H9 (cell line): Measurements from ENCODE around the gene MRPS6. TPM values are rescaled to one million over a fixed set of nuclear protein-coding genes. Genes with fewer than 3 reads are reported as not detected.

Source experiments
- DNase-seq: peaks from one replicate; pipeline ENCODE4 v3.0.0-alpha.2; 2017
- H2AFZ ChIP-seq: one replicate; pipeline ENCODE4 v1.6.1; 2013; ENCODE audit warnings: mild to moderate bottlenecking, low read length, control low read depth, moderate library complexity
- H2AK5ac ChIP-seq: 2 replicates; pipeline ENCODE4 v1.6.1; 2013; ENCODE audit warnings: low read length, control low read depth, mixed read lengths; ENCODE audit not compliant: insufficient read length
- H2BK120ac ChIP-seq: one replicate; pipeline ENCODE4 v1.6.1; 2013; ENCODE audit warnings: low read depth, mild to moderate bottlenecking, low read length, control low read depth, inconsistent platforms; ENCODE audit not compliant: poor library complexity, severe bottlenecking
- H2BK12ac ChIP-seq: 2 replicates; pipeline ENCODE4 v1.6.1; 2013; ENCODE audit warnings: low read length, control low read depth, mixed read lengths, low read depth; ENCODE audit not compliant: insufficient read length
- H2BK15ac ChIP-seq: 2 replicates; pipeline ENCODE4 v1.6.1; 2013; ENCODE audit warnings: low read depth, low read length, control low read depth
- H2BK20ac ChIP-seq: one replicate; pipeline ENCODE4 v1.6.1; 2013; ENCODE audit warnings: low read depth, mild to moderate bottlenecking, low read length, control low read depth, inconsistent platforms; ENCODE audit not compliant: poor library complexity, severe bottlenecking
- H2BK5ac ChIP-seq: 2 replicates; pipeline ENCODE4 v1.6.1; 2013; ENCODE audit warnings: low read length, control low read depth, mixed read lengths; ENCODE audit not compliant: insufficient read length
- H3K14ac ChIP-seq: 2 replicates; pipeline ENCODE4 v1.6.1; 2013; ENCODE audit warnings: low read length, control low read depth; ENCODE audit not compliant: insufficient read depth
- H3K18ac ChIP-seq: 2 replicates; pipeline ENCODE4 v1.6.1; 2013; ENCODE audit warnings: low read depth, mild to moderate bottlenecking, mixed read lengths, low read length, control low read depth; ENCODE audit not compliant: insufficient read length
- H3K23ac ChIP-seq: 2 replicates; pipeline ENCODE4 v1.6.1; 2013; ENCODE audit warnings: low read length, control low read depth, mixed read lengths, low read depth; ENCODE audit not compliant: insufficient read length
- H3K23me2 ChIP-seq: 2 replicates; pipeline ENCODE4 v1.6.1; 2013; ENCODE audit warnings: low read depth, mild to moderate bottlenecking, mixed read lengths, low read length, control low read depth; ENCODE audit not compliant: insufficient read length, poor library complexity, severe bottlenecking
- H3K27ac ChIP-seq: 2 replicates; pipeline ENCODE4 v1.5.1; 2013; ENCODE audit warnings: low read length, control low read depth, mixed read lengths, low read depth; ENCODE audit not compliant: insufficient read length
- H3K27me3 ChIP-seq: 2 replicates; pipeline ENCODE4 v1.6.1; 2013; ENCODE audit warnings: low read length, control low read depth, inconsistent platforms; ENCODE audit not compliant: insufficient read depth
- H3K4ac ChIP-seq: 2 replicates; pipeline ENCODE4 v1.6.1; 2013; ENCODE audit warnings: low read depth, mild to moderate bottlenecking, control low read depth, inconsistent platforms, low read length, moderate library complexity
- H3K4me1 ChIP-seq: 2 replicates; pipeline ENCODE4 v1.6.1; 2013; ENCODE audit warnings: low read length, control low read depth, inconsistent platforms; ENCODE audit not compliant: insufficient read depth
- H3K4me2 ChIP-seq: 2 replicates; pipeline ENCODE4 v1.6.1; 2013; ENCODE audit warnings: low read length, control low read depth, mixed read lengths; ENCODE audit not compliant: insufficient read length, insufficient read depth
- H3K56ac ChIP-seq: 2 replicates; pipeline ENCODE4 v1.6.1; 2013; ENCODE audit warnings: low read depth, mild to moderate bottlenecking, mixed read lengths, low read length, control low read depth; ENCODE audit not compliant: insufficient read length
- H3K79me1 ChIP-seq: 2 replicates; pipeline ENCODE4 v1.6.1; 2013; ENCODE audit warnings: low read depth, mild to moderate bottlenecking, moderate library complexity, low read length, control low read depth, inconsistent platforms; ENCODE audit not compliant: insufficient read depth, poor library complexity, severe bottlenecking
- H3K79me2 ChIP-seq: 2 replicates; pipeline ENCODE4 v1.6.1; 2013; ENCODE audit warnings: low read length, control low read depth, inconsistent platforms; ENCODE audit not compliant: insufficient read depth
- H3K9ac ChIP-seq: 2 replicates; pipeline ENCODE4 v1.6.1; 2013; ENCODE audit warnings: low read length, control low read depth, mixed read lengths; ENCODE audit not compliant: insufficient read length; ENCODE audit errors: extremely low read depth
- H3K9me3 ChIP-seq: one replicate; pipeline ENCODE4 v1.6.1; 2013; ENCODE audit warnings: low read depth, low read length, inconsistent platforms; ENCODE audit not compliant: control insufficient read depth
- H3T11ph ChIP-seq: one replicate; pipeline ENCODE4 v1.6.1; 2013; ENCODE audit warnings: mild to moderate bottlenecking, low read length, control low read depth, inconsistent platforms
- H4K20me1 ChIP-seq: one replicate; pipeline ENCODE4 v1.6.1; 2013; ENCODE audit not compliant: control insufficient read depth, insufficient read length, insufficient read depth
- H4K5ac ChIP-seq: 2 replicates; pipeline ENCODE4 v1.6.1; 2013; ENCODE audit warnings: low read depth, mild to moderate bottlenecking, mixed read lengths, low read length, control low read depth; ENCODE audit not compliant: insufficient read length
- H4K8ac ChIP-seq: replicated peaks from 2 replicates; pipeline ENCODE4 v1.6.1; 2013; ENCODE audit warnings: low read length, control low read depth, mixed read lengths, low read depth; ENCODE audit not compliant: insufficient read length
- H4K91ac ChIP-seq: 2 replicates; pipeline ENCODE4 v1.6.1; 2013; ENCODE audit warnings: low read depth, mild to moderate bottlenecking, moderate library complexity, mixed read lengths, low read length, control low read depth; ENCODE audit not compliant: insufficient read length
- H3K27ac Mint-ChIP-seq, 3 experiments: 2 replicates in 2 of 3; 3 replicates in 1 of 3; pipeline ENCODE4 v1.8.0; 2020 to 2021; ENCODE audit warnings: mixed read lengths in 3 of 3, mild to moderate bottlenecking in 1 of 3, moderate library complexity in 1 of 3
- H3K27me3 Mint-ChIP-seq: 2 replicates; pipeline ENCODE4 v1.8.0; 2021; ENCODE audit warnings: low read depth, mild to moderate bottlenecking, moderate library complexity, mixed read lengths
- H3K36me3 Mint-ChIP-seq, 3 experiments: 2 replicates in 2 of 3; 3 replicates in 1 of 3; pipeline ENCODE4 v1.8.0; 2020 to 2021; ENCODE audit warnings: low read depth in 3 of 3, mixed read lengths in 3 of 3; ENCODE audit not compliant: insufficient read depth in 1 of 3
- H3K4me1 Mint-ChIP-seq, 2 experiments: 2 replicates each; pipeline ENCODE4 v1.8.0; 2020; ENCODE audit warnings: mixed read lengths in 2 of 2
- H3K4me3 Mint-ChIP-seq, 2 experiments: 2 replicates in 1 of 2; 3 replicates in 1 of 2; pipeline ENCODE4 v1.8.0; 2020 to 2021; ENCODE audit warnings: mild to moderate bottlenecking in 2 of 2, mixed read lengths in 2 of 2, moderate library complexity in 1 of 2
- H3K9me3 Mint-ChIP-seq, 2 experiments: 2 replicates in 1 of 2; 3 replicates in 1 of 2; pipeline ENCODE4 v1.8.0; 2020; ENCODE audit warnings: mild to moderate bottlenecking in 2 of 2, mixed read lengths in 2 of 2, moderate library complexity in 1 of 2
- WGBS: extraction: QIAGEN DNeasy Blood & Tissue Kit; methylation state at CpG from one replicate; pipeline ENCODE4 v1.1.7; 2013; ENCODE audit warnings: missing lambda C conversion rate, low lambda C conversion rate, mixed read lengths; ENCODE audit not compliant: insufficient read length; ENCODE audit errors: extremely low coverage; 5-methylcytosine and 5-hydroxymethylcytosine counted together
- total RNA-seq: library from RNA; stranded (reverse); gene quantifications from 2 replicates; pipeline ENCODE4 v1.2.1, GENCODE V29; 2021
- TF ChIP-seq, protein P1 (sequence below): fragments of 200-600 bp; sonication (generic); conservative IDR thresholded peaks from 3 replicates; pipeline ENCODE4 v1.8.0; 2021; ENCODE audit warnings: antibody characterized with exemption, mild to moderate bottlenecking

MRPS6 gene
- total RNA-seq, 1 experiment from 2014 or later: 83.2 TPM

DNA sequence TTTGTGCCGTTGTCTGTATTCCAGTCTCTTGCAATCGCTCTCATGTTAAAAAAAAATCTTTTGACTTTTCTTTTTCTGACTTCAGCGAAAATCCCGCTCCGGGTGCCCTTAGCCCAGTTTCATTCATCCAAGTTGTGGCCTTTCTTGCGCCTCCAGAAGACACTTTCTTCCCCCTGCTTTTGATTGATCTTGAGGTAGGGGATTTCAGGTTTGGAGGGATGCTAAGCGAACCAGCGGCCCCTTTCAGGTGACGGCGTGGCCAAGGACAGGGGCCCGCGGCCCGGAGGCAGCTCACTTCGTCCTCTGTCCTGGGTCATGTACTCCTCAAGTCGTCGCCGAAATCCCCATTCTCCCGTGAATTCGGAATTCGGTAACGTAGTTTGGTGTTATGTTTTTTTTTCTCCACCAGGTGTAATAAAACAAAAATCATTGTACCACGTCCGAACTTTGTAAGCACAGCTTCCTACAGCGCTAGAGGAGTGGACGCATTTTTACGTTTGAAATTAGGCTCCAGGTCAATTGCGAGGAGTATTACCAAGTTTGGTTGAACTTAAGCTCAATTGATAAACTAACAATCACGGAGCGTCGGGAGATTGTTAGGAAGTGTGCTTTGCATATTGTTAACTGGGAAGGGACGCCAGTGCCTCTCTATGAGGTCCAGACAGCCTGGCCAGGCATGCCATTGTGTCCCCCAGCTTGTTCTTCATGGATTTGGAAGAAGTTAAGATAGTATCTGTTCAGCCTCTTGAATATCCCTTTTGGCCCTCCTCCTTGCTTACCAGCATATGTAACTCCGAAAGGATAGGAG lies 1.1 kb downstream of the MRPS6 start:
- peak overlapping the region; percentile 21 for H3K9ac ChIP-seq
- H3K9me3 ChIP-seq: no peaks in the 10 kb centered on the region
- no peak overlapping the region for H2AK5ac ChIP-seq
- peaks cover 28 to 32% of the 10 kb centered on the region in 2 experiments for H3K4me1 Mint-ChIP-seq
- H3K4ac ChIP-seq: no peak overlapping the region
- H3K18ac ChIP-seq: no peak overlapping the region
- no peak overlapping the region for H2BK120ac ChIP-seq
- H3T11ph ChIP-seq: no peak overlapping the region
- no peak overlapping the region for H3K27ac ChIP-seq
- DNase-seq: no peak
- WGBS: no CpG with 5 or more reads among the region's 32 CpGs
- H4K20me1 ChIP-seq: no peaks in the 10 kb centered on the region
- peak overlapping the region; percentile 88 for H3K4me2 ChIP-seq
- H4K5ac ChIP-seq: no peak overlapping the region
- TF ChIP-seq, protein P1, sequence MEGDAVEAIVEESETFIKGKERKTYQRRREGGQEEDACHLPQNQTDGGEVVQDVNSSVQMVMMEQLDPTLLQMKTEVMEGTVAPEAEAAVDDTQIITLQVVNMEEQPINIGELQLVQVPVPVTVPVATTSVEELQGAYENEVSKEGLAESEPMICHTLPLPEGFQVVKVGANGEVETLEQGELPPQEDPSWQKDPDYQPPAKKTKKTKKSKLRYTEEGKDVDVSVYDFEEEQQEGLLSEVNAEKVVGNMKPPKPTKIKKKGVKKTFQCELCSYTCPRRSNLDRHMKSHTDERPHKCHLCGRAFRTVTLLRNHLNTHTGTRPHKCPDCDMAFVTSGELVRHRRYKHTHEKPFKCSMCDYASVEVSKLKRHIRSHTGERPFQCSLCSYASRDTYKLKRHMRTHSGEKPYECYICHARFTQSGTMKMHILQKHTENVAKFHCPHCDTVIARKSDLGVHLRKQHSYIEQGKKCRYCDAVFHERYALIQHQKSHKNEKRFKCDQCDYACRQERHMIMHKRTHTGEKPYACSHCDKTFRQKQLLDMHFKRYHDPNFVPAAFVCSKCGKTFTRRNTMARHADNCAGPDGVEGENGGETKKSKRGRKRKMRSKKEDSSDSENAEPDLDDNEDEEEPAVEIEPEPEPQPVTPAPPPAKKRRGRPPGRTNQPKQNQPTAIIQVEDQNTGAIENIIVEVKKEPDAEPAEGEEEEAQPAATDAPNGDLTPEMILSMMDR: peak; percentile 30; the same call in 2 of the 3 replicates
- no peak overlapping the region for H3K56ac ChIP-seq
- peaks cover 16% of the 10 kb centered on the region; the same call in 1 of the 2 replicates for H3K79me2 ChIP-seq
- no peaks in the 10 kb centered on the region; a peak in 1 of 5 replicates for H3K9me3 Mint-ChIP-seq
- H2BK5ac ChIP-seq: no peak overlapping the region
- H4K91ac ChIP-seq: no peak overlapping the region
- no peak overlapping the region for H2AFZ ChIP-seq
- H3K4me3 Mint-ChIP-seq: peak overlapping the region; percentile 94 to 97
- peaks cover 12% of the 10 kb centered on the region for H3K23me2 ChIP-seq
- H3K27ac Mint-ChIP-seq: peak overlapping the region; percentile 25 to 97 (median 95); a peak in 5 of 7 replicates
- H3K79me1 ChIP-seq: peaks cover 3% of the 10 kb centered on the region
- no peak overlapping the region for H3K23ac ChIP-seq
- no peak overlapping the region for H4K8ac ChIP-seq
- peaks cover 7 to 23% (median 16%) of the 10 kb centered on the region in 3 experiments; a peak in 6 of 7 replicates for H3K36me3 Mint-ChIP-seq
- H2BK20ac ChIP-seq: no peak overlapping the region
- H2BK15ac ChIP-seq: no peak overlapping the region
- no peak overlapping the region; the same call in 1 of the 2 replicates for H3K14ac ChIP-seq
- peaks cover 5% of the 10 kb centered on the region for H3K4me1 ChIP-seq
- no peak overlapping the region for H2BK12ac ChIP-seq
- H3K27me3 ChIP-seq: no peaks in the 10 kb centered on the region
- peaks cover 11% of the 10 kb centered on the region for H3K27me3 Mint-ChIP-seq
